Calu3 (cell line): ENCODE results near the gene ARPP21. TPM values are rescaled to one million over a fixed set of nuclear protein-coding genes. Genes with fewer than 3 reads are reported as not detected.

Experiments used
- BruUV-seq: library from RNA; stranded (reverse); fragments of 400-500 nt; replicated peaks from 2 replicates; lab custom pipeline; 2021; lab: Mats Ljungman, UMichigan
- CTCF ChIA-PET: fragments of 300-600 bp; sonication (Branson Sonifier 250); formaldehyde crosslinking; loops from one replicate; lab custom pipeline; 2022; ENCODE audit warnings: antibody characterized with exemption; lab: Charles Lee
- DNase-seq: peaks from one replicate; pipeline ENCODE4 v3.0.0; 2022
- H3K27ac Mint-ChIP-seq: one replicate; pipeline ENCODE4 v1.8.0; 2022; ENCODE audit warnings: mixed read lengths; ENCODE audit not compliant: unreplicated experiment
- H3K27me3 Mint-ChIP-seq: one replicate; pipeline ENCODE4 v1.8.0; 2022; ENCODE audit warnings: mixed read lengths; ENCODE audit not compliant: unreplicated experiment
- H3K36me3 Mint-ChIP-seq: one replicate; pipeline ENCODE4 v1.8.0; 2022; ENCODE audit warnings: mild to moderate bottlenecking, moderate library complexity, mixed read lengths; ENCODE audit not compliant: insufficient read depth, unreplicated experiment
- H3K4me1 Mint-ChIP-seq: one replicate; pipeline ENCODE4 v1.8.0; 2022; ENCODE audit warnings: mild to moderate bottlenecking, low read depth, mixed read lengths; ENCODE audit not compliant: unreplicated experiment
- H3K4me3 Mint-ChIP-seq: one replicate; pipeline ENCODE4 v1.8.0; 2022; ENCODE audit warnings: mild to moderate bottlenecking, low read depth, moderate library complexity, mixed read lengths; ENCODE audit not compliant: unreplicated experiment
- H3K9me3 Mint-ChIP-seq: one replicate; pipeline ENCODE4 v1.8.0; 2022; ENCODE audit warnings: low read depth, mixed read lengths; ENCODE audit not compliant: unreplicated experiment
- CTCF ChIP-seq: fragments of 200-600 bp; IDR thresholded peaks from one replicate; pipeline ENCODE4 v1.8.0; 2022; ENCODE audit warnings: antibody characterized with exemption; ENCODE audit not compliant: unreplicated experiment
- intact Hi-C: fragments of 100-400 bp; cut with micrococcal nuclease; formaldehyde crosslinking; loops from one replicate; pipeline ENCODE4 v1.10.0; 2022; ENCODE audit not compliant: unreplicated experiment
- total RNA-seq: library from RNA; stranded (reverse); gene quantifications from 2 replicates; pipeline ENCODE4 v1.2.3, GENCODE V29; 2022

ARPP21 gene
- total RNA-seq, 1 experiment from 2014 or later: not detected

DNA sequence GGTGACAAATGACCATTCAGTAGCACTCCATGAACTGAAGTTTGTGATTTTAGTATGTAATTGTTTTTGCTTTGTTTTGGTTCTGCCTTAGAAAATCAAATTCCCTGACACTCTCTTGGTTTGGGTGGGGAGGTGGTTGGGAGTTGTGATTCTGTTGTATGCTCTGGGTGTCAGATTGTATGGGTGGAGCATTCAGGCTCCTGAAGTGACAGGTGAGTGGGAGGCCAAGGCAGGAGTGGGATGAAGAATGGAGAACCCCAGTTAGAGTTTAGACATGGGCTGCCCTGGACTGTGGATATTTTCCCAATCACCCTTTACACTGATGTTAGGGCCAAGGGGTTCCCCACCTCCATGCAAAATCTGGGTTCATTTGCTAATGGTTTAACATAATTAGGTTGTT lies 83.6 kb downstream of the ARPP21 start:
- intact Hi-C loops: no loop called here
- Mint-ChIP-seq H3K27ac (no peak overlapping the region), H3K36me3 (no peaks in the 10 kb centered on the region), H3K27me3 (no peaks in the 10 kb centered on the region), H3K4me3 (no peak overlapping the region), H3K4me1 (peaks cover 11% of the 10 kb centered on the region), H3K9me3 (no peaks in the 10 kb centered on the region)
- DNase-seq: no peak
- CTCF ChIA-PET: no interaction called here
- TF ChIP-seq CTCF: no peak
- no TSS peak for BruUV-seq

DNA sequence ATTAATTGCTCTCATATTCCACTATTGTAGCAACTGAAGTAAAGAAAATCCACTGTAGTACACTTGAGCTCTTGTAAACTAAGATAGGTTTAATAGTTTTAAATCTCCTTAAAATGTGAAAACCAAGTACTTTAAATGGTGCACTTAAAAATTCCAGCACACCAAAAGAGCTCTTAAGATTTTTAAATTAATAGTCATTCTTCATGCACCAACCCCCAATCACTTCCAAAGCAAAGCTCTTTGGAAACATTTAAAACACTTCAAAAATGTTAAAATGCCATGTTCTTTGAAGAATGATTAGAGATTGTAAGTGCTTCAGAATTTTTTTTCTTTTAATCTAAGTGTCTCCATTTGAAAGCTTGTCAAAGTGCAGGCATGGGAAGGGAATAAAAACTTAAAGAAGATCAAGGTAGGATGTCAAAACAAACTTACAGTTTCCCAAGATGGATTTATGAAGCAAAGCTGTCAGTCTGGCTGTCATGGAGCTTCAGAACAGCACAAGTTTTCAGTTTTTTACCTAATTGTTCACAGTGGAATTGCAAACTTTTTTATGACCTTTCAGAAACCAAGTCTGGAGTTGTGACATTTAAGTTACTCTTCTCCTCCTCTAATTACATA lies 84.3 kb downstream of the ARPP21 start:
- no peaks in the 10 kb centered on the region for H3K36me3 Mint-ChIP-seq
- no TSS peak for BruUV-seq
- H3K27ac Mint-ChIP-seq: no peak overlapping the region
- H3K27me3 Mint-ChIP-seq: peaks cover under 1% of the 10 kb centered on the region
- no peak for DNase-seq
- intact Hi-C loops: no loop called here
- CTCF ChIA-PET: no interaction called here
- TF ChIP-seq CTCF: no peak
- no peaks in the 10 kb centered on the region for H3K9me3 Mint-ChIP-seq
- peaks cover 11% of the 10 kb centered on the region for H3K4me1 Mint-ChIP-seq
- no peak overlapping the region for H3K4me3 Mint-ChIP-seq

- TF ChIP-seq CTCF: no peak
- CTCF ChIA-PET: no interaction called here
- Mint-ChIP-seq H3K9me3 (no peaks in the 10 kb centered on the region), H3K27ac (no peak overlapping the region), H3K27me3 (peaks cover 5% of the 10 kb centered on the region), H3K36me3 (no peaks in the 10 kb centered on the region), H3K4me3 (no peak overlapping the region), H3K4me1 (peaks cover 11% of the 10 kb centered on the region)
- intact Hi-C loops: no loop called here
- BruUV-seq: no TSS peak
- no peak for DNase-seq
Observed at GRCh38 chr3:35724106-35724505, 84.8 kb downstream of the ARPP21 start.

GRCh38 chr3:35727179-35727578 lies 87.9 kb downstream of the ARPP21 start:
- Mint-ChIP-seq H3K27ac (no peak overlapping the region), H3K9me3 (no peaks in the 10 kb centered on the region), H3K4me3 (no peak overlapping the region), H3K36me3 (no peaks in the 10 kb centered on the region), H3K27me3 (peaks cover 13% of the 10 kb centered on the region), H3K4me1 (peaks cover 11% of the 10 kb centered on the region)
- CTCF ChIA-PET: no interaction called here
- no peak for TF ChIP-seq CTCF
- BruUV-seq: no TSS peak
- intact Hi-C loops: loop anchor here (1.0 kb wide), 1 partner anchor 121 kb away; no protein-coding TSS in a partner anchor
- no peak for DNase-seq
